Neural crest cell (in vitro differentiated cells): ENCODE measurements around the gene TCF15. TPM values are rescaled to one million over a fixed set of nuclear protein-coding genes. Genes with fewer than 3 reads are reported as not detected.

Source experiments
- DNase-seq: peaks from one replicate; pipeline ENCODE4 v3.0.0; 2021; ENCODE audit warnings: low read depth, mixed read lengths, low spot score
- H3K27ac Mint-ChIP-seq: one replicate; pipeline ENCODE4 v1.8.0; 2021; ENCODE audit warnings: mild to moderate bottlenecking, mixed read lengths; ENCODE audit not compliant: unreplicated experiment
- H3K27me3 Mint-ChIP-seq: 2 replicates; pipeline ENCODE4 v1.8.0; 2021; ENCODE audit warnings: low read depth, mild to moderate bottlenecking, mixed read lengths
- H3K36me3 Mint-ChIP-seq: 2 replicates; pipeline ENCODE4 v1.8.0; 2021; ENCODE audit warnings: low read depth, mild to moderate bottlenecking, mixed read lengths
- H3K4me1 Mint-ChIP-seq: 2 replicates; pipeline ENCODE4 v1.8.0; 2021; ENCODE audit warnings: mixed read lengths
- H3K4me3 Mint-ChIP-seq: one replicate; pipeline ENCODE4 v1.8.0; 2021; ENCODE audit warnings: mild to moderate bottlenecking, mixed read lengths
- H3K9me3 Mint-ChIP-seq: 2 replicates; pipeline ENCODE4 v1.8.0; 2021; ENCODE audit warnings: mixed read lengths
- CTCF ChIP-seq: fragments of 200-600 bp; sonication (generic); conservative IDR thresholded peaks from 2 replicates; pipeline ENCODE4 v1.5.0; 2021; ENCODE audit warnings: antibody characterized with exemption, mild to moderate bottlenecking
- total RNA-seq: library from RNA; stranded (reverse); gene quantifications from 2 replicates; pipeline ENCODE4 v1.2.1, GENCODE V29; 2021

TCF15 gene
- total RNA-seq, 1 donor from 2014 or later = 0.61 TPM

GRCh38 chr20:558117-558516 lies 52.0 kb downstream of the TCF15 start:
- no peak overlapping the region for H3K27ac Mint-ChIP-seq

GRCh38 chr20:556984-557383 lies 53.1 kb downstream of the TCF15 start:
- no peak for TF ChIP-seq CTCF
- no peaks in the 10 kb centered on the region for H3K4me1 Mint-ChIP-seq
- H3K27ac Mint-ChIP-seq = no peak overlapping the region
- DNase-seq = no peak
- H3K4me3 Mint-ChIP-seq = no peak overlapping the region
- no peaks in the 10 kb centered on the region for H3K36me3 Mint-ChIP-seq
- no peaks in the 10 kb centered on the region for H3K9me3 Mint-ChIP-seq
- H3K27me3 Mint-ChIP-seq = peaks cover 52% of the 10 kb centered on the region

More at GRCh38 chr20:558117-558516, 52.0 kb downstream of the TCF15 start:
- no peak overlapping the region for H3K4me3 Mint-ChIP-seq
- H3K27me3 Mint-ChIP-seq = peaks cover 47% of the 10 kb centered on the region
- no peak for TF ChIP-seq CTCF
- H3K36me3 Mint-ChIP-seq = no peaks in the 10 kb centered on the region
- DNase-seq = no peak
- no peaks in the 10 kb centered on the region for H3K9me3 Mint-ChIP-seq
- H3K4me1 Mint-ChIP-seq = peaks cover under 1% of the 10 kb centered on the region

- Mint-ChIP-seq H3K27me3 (peaks cover 56% of the 10 kb centered on the region), H3K9me3 (no peaks in the 10 kb centered on the region), H3K36me3 (no peaks in the 10 kb centered on the region), H3K4me3 (no peak overlapping the region), H3K27ac (no peak overlapping the region), H3K4me1 (no peaks in the 10 kb centered on the region)
- no peak for DNase-seq
- TF ChIP-seq CTCF = no peak
These were observed 54.1 kb downstream of the TCF15 start for GRCh38 chr20:555976-556385.

Other genes starting within 250 kb of the TCF15 start
- 12.5 and 14.4 TPM in 2 replicates for gene TRIB3, start 229.5 kb downstream of the TCF15 start, total RNA-seq
- 62.4 and 65.2 TPM in 2 replicates for gene RBCK1, start 202.0 kb downstream of the TCF15 start, total RNA-seq
- gene TBC1D20, start 147.8 kb downstream of the TCF15 start, total RNA-seq = 30.4 and 33.3 TPM in 2 replicates
- gene CSNK2A1, start 66.5 kb downstream of the TCF15 start, total RNA-seq = 207 and 227 TPM in 2 replicates
- gene SRXN1, start 42.9 kb upstream of the TCF15 start, total RNA-seq = 10.7 and 12.6 TPM in 2 replicates
- 3.7 and 4.1 TPM in 2 replicates for gene SCRT2, start 65.5 kb upstream of the TCF15 start, total RNA-seq
- gene SLC52A3, start 158.2 kb upstream of the TCF15 start, total RNA-seq = not detected in 2 replicates
- 16.8 and 17.4 TPM in 2 replicates for gene FAM110A, start 223.4 kb upstream of the TCF15 start, total RNA-seq